ENCODE data around the gene RAPGEF4. TPM values are rescaled to one million over a fixed set of nuclear protein-coding genes. Genes with fewer than 3 reads are reported as not detected.
A peak's percentile ranks its signal among the peaks of the same experiment; 100 is the strongest.

RAPGEF4 gene
- total and polyA plus RNA-seq, 12 donors, result 1.2 to 11.2 (median 7.9) TPM

DNA sequence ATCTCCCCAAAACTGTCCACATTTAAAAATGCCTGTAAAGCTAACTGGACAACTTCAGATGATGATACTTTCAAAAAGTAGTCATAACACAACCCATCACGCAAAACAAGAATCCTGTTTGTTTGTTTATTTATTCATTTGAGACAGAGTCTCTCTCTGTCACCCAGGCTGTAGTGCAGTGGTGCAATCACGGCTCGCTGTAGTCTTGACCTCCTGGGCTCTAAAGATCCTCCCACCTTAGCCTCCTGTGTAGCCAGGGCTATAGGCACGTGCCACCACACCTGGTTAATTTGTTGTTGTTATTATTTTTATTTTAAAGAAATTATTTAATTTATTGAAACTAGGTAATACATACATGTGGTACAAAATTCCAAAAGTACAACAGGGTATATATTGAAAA lies 94.8 kb downstream of the RAPGEF4 start:
- intact Hi-C loops (cut with DNase I), result no loop called here
- ATAC-seq (no peak), DNase-seq (no peak)
- no peak for TF ChIP-seq CTCF (IDR thresholded peaks at IDR 0.05)
- no peaks in the 10 kb centered on the region for H3K27me3 ChIP-seq
- H3K4me3 ChIP-seq, result no peak overlapping the region
- no peaks in the 10 kb centered on the region for H3K36me3 ChIP-seq
- H3K27ac ChIP-seq, result no peak overlapping the region
- WGBS, 2 donors, result 94% methylated on average over 4 of the region's 4 CpGs
- no peaks in the 10 kb centered on the region for H3K9me3 ChIP-seq
- peaks cover 0 to 21% (median 11%) of the 10 kb centered on the region in 9 donors for H3K4me1 ChIP-seq

DNA sequence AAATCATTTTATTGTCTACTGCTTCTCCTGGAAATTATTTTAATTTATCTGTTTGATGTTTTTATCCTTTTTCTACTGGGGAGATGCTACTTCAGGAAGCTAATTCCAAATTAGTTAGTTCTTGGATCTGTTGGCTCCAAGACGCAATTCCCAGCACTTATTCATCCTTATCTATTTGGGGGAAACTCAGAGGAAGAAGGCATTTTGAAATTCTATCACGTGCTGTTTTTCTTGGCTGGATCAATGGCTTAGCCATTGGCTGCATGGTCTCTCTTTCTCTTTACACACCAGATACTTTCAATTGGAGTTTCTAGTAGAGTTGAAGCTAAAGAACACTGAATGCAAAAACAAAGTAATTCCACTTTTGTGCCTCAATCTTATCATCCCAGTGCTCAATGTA lies 98.3 kb downstream of the RAPGEF4 start:
- ATAC-seq (peak in 7 of 8 donors; percentile 48 to 80 (median 70)), DNase-seq (peak in 1 of 2 donors; percentile 26)
- peaks cover 0 to 33% (median 16%) of the 10 kb centered on the region in 9 donors for H3K4me1 ChIP-seq
- H3K9me3 ChIP-seq, result no peaks in the 10 kb centered on the region
- H3K4me3 ChIP-seq, result no peak overlapping the region
- H3K27me3 ChIP-seq, result no peaks in the 10 kb centered on the region
- H3K27ac ChIP-seq, result peak overlapping the region in 6 of 10 donors; percentile 0 to 67 (median 39)
- no peak for TF ChIP-seq CTCF (IDR thresholded peaks at IDR 0.05)
- no peaks in the 10 kb centered on the region for H3K36me3 ChIP-seq
- 42 to 52% methylated on average over 2 of the region's 2 CpGs for WGBS, 2 donors
- intact Hi-C loops (cut with DNase I), result no loop called here

- peaks cover 0 to 29% (median 12%) of the 10 kb centered on the region in 9 donors for H3K4me1 ChIP-seq
- no peak overlapping the region for H3K4me3 ChIP-seq
- intact Hi-C loops (cut with DNase I), result no loop called here
- H3K27ac ChIP-seq, result peak overlapping the region in 1 of 10 donors; percentile 67
- H3K36me3 ChIP-seq, result no peaks in the 10 kb centered on the region
- no peaks in the 10 kb centered on the region for H3K27me3 ChIP-seq
- no peaks in the 10 kb centered on the region for H3K9me3 ChIP-seq
- no peak for TF ChIP-seq CTCF (IDR thresholded peaks at IDR 0.05)
- no peak for DNase-seq
- ATAC-seq, result no peak
- WGBS, 2 donors, result 93 to 94% methylated on average over 6 of the region's 6 CpGs
These were observed 99.2 kb downstream of the RAPGEF4 start for GRCh38 chr2:172834881-172835280.

- WGBS, 2 donors, result 60 to 61% methylated on average over 6 of the region's 6 CpGs
- intact Hi-C loops (cut with DNase I), result no loop called here
- Histone ChIP-seq H3K4me1 (peaks cover 0 to 29% (median 12%) of the 10 kb centered on the region in 9 donors), H3K36me3 (no peaks in the 10 kb centered on the region), H3K9me3 (no peaks in the 10 kb centered on the region), H3K4me3 (no peak overlapping the region), H3K27ac (peak overlapping the region in 8 of 10 donors; percentile 26 to 69 (median 54)), H3K27me3 (no peaks in the 10 kb centered on the region)
- DNase-seq (peak in 1 of 2 donors; percentile 57), ATAC-seq (peak; percentile 78 to 96 (median 92))
- TF ChIP-seq CTCF (IDR thresholded peaks at IDR 0.05), result no peak
These were observed 100.7 kb downstream of the RAPGEF4 start for GRCh38 chr2:172836347-172836821.
